HG02678 (cell line): Measurements from ENCODE around the gene COL5A1.

Experiments used
- ATAC-seq: cut with Tn5 transposase; IDR thresholded peaks from one replicate; pipeline ENCODE4 v1.9.1; 2021; ENCODE audit warnings: mild to moderate bottlenecking, moderate library complexity; ENCODE audit not compliant: unreplicated experiment

The COL5A1 gene

GRCh38 chr9:134868751-134869553 lies 227.3 kb downstream of the COL5A1 start:
- no peak for ATAC-seq

GRCh38 chr9:134869554-134870300 lies 228.1 kb downstream of the COL5A1 start:
- ATAC-seq = no peak

DNA sequence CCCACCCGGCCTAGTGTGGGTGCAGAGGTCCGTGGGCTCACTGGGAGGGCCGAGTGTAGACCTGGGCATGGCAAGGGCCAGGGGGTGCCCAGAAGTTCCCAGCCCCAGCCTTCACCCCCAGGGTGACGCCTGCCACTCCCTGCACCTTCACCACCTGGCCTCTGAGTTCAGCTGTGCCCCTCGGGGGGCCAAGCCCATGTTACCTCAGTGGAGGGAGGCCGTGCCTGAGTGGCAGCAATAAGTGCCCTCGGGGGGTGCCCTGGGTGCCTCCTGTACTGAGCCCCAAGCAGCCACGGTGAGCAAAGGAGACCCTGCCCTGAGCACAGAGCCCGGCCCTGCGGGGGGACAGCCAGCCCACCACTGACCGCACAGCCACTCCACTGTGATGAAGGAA lies 228.7 kb downstream of the COL5A1 start:
- ATAC-seq = no peak

- ATAC-seq = no peak
These were observed 229.4 kb downstream of the COL5A1 start for GRCh38 chr9:134870746-134871662.

- no peak for ATAC-seq
These were observed 230.2 kb downstream of the COL5A1 start for GRCh38 chr9:134871697-134872340.

GRCh38 chr9:134872482-134873231 lies 231.1 kb downstream of the COL5A1 start:
- no peak for ATAC-seq

- ATAC-seq = no peak
These were observed 233.8 kb downstream of the COL5A1 start for GRCh38 chr9:134875371-134875770.

GRCh38 chr9:134877541-134877940 lies 235.9 kb downstream of the COL5A1 start:
- no peak for ATAC-seq

DNA sequence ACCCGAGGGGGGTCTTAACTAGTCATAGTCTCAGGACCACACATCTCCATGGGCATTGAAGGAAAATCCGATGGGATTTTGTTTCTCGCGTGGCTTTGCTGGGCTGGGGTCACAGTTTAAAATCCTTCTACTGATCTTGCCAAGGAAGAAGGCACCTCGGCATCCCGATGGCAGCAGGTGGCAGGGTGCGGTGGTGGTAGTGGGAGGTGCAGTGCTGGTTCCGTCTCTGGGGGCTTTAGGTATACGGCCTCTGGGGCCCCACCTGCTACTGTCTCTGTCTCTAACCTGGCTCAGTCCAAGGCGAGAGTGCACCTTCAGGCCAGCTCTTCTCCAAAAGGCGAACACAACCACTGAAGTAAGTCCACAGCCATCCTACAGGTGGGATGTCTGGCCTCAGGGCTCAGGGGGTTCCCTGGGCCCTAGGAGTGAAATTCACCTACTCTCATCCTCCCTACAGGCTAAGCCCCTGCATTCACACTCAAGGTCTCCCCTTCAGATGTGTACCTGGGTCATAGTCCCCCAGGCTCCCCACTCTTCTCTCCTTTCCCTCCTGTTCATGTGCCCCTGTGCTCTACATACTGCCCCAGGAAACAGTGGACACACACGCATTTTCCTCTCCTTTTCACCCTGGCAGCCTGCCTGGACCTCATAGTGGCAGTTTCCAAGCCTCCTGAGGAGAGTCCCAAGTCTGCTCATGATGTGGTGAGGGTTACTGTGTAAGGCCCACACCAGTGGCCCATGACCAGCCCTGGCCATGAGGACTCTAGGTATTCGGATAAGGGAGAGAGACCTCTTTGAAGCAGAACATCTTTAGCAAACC lies 238.3 kb downstream of the COL5A1 start:
- no peak for ATAC-seq

GRCh38 chr9:134880484-134881312 lies 239.1 kb downstream of the COL5A1 start, which contains the start of gene FCN2:
Gene FCN2, plus strand, starts transcription at chr9:134880810. Its CDS starts 12 bp downstream, at chr9:134880822.
- no peak for ATAC-seq

DNA sequence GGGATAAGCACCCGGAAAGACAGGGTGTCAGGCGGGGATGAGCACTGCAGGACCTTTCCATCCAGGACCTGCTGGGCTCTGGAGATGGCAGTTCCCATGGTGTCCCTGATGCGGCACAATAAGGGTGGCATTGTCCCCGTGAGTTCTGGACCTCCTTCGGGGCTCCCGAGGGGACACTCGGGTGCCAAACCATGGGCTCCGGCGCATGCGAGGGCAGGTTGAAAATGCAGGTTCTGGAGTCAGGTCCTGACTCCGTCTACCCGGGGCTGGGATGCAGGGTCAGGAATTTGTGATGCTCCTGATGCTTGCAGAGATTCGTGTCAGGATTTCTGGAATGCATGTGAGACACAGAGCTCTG lies 239.7 kb downstream of the COL5A1 start:
- no peak for ATAC-seq

- no peak for ATAC-seq
These were observed 240.7 kb downstream of the COL5A1 start for GRCh38 chr9:134882204-134882785.

- no peak for ATAC-seq
These were observed 241.6 kb downstream of the COL5A1 start for GRCh38 chr9:134883040-134883782.

DNA sequence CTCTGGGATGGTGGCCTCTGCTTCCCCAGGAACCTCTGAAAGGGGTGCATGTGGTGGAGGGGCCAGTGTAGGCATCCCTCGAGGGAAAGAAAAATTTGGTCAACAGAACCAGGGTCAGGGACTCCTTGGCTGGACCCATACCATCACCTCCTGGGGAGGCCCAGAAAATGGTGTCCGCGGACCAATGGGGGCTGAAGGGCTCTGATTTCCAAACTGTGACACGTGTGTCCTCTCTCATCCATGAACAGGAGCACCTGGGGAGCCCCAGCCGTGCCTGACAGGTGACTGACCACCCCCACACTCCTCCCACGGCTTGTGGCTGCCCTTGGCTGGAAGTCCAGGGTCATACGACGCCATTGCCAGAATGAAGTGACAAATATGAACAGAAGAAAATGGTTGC lies 242.9 kb downstream of the COL5A1 start:
- no peak for ATAC-seq

GRCh38 chr9:134885001-134885678 lies 243.5 kb downstream of the COL5A1 start:
- ATAC-seq = no peak

DNA sequence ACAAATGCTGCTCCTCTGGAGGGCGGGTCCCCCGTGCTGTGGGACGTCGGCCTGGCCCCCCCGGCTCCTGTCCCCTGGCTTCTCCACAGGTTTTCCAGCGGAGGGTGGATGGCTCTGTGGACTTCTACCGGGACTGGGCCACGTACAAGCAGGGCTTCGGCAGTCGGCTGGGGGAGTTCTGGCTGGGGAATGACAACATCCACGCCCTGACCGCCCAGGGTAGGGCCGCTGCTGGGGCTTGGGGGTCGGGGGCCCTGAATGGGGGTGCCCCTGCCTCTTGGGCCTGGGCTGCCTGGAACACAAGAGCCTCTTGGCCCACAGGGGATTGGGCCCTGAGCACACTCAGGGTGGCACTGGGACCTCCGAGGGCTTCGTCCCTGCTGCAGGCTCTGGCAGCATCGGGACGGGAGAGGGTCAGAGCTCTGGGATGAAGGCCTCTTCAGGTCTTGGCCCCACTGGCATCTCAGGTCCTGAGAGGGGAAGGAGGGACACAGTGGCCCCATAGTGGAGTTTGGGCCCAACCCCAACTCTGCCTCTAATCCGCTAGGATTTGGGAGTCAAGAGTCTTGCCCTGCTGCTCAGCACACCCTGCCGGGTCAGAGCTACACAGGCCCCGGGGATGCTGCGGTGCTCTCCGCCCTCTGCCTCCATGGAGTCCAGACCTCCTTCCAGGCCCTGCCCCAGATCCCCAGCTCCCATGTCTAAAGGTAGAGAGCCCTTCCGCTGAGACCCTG lies 244.2 kb downstream of the COL5A1 start:
- ATAC-seq = no peak
